GM21381 (cell line): ENCODE results near the gene USH1C.

Source experiments
- ATAC-seq: cut with Tn5 transposase; IDR thresholded peaks from one replicate; pipeline ENCODE4 v1.9.1; 2021; ENCODE audit warnings: mild to moderate bottlenecking, moderate library complexity; ENCODE audit not compliant: unreplicated experiment

USH1C gene

GRCh38 chr11:17477361-17477760 is 66.9 kb downstream of the USH1C start:
- no peak for ATAC-seq

GRCh38 chr11:17477084-17477333 is 67.2 kb downstream of the USH1C start:
- no peak for ATAC-seq

GRCh38 chr11:17476317-17477083 is 67.7 kb downstream of the USH1C start, which contains the start of gene ABCC8:
TSS of gene ABCC8 (minus strand) at chr11:17476845. CDS start at chr11:17476776, 69 bp downstream.
- ATAC-seq: no peak

GRCh38 chr11:17475666-17476316 is 68.4 kb downstream of the USH1C start:
- ATAC-seq: no peak

- ATAC-seq: no peak
Measured at GRCh38 chr11:17473071-17473744, 71.0 kb downstream of the USH1C start.

GRCh38 chr11:17472467-17472866 is 71.7 kb downstream of the USH1C start:
- no peak for ATAC-seq

GRCh38 chr11:17471501-17471900 is 72.7 kb downstream of the USH1C start:
- no peak for ATAC-seq

- ATAC-seq: no peak
Measured at GRCh38 chr11:17469998-17470397, 74.2 kb downstream of the USH1C start.

GRCh38 chr11:17468122-17468521 is 76.1 kb downstream of the USH1C start:
- ATAC-seq: no peak

- no peak for ATAC-seq
Measured at GRCh38 chr11:17463546-17464174, 80.6 kb downstream of the USH1C start.

- no peak for ATAC-seq
Measured at GRCh38 chr11:17462940-17463339, 81.3 kb downstream of the USH1C start.

GRCh38 chr11:17460406-17460805 is 83.8 kb downstream of the USH1C start:
- ATAC-seq: no peak

- no peak for ATAC-seq
Measured at GRCh38 chr11:17459236-17459896, 84.8 kb downstream of the USH1C start.

- no peak for ATAC-seq
Measured at GRCh38 chr11:17458268-17458667, 85.9 kb downstream of the USH1C start.

- no peak for ATAC-seq
Measured at GRCh38 chr11:17457396-17458173, 86.6 kb downstream of the USH1C start.

GRCh38 chr11:17452668-17453067 is 91.5 kb downstream of the USH1C start:
- ATAC-seq: no peak

- ATAC-seq: no peak
Measured at GRCh38 chr11:17449158-17449557, 95.1 kb downstream of the USH1C start.

GRCh38 chr11:17446482-17446881 is 97.7 kb downstream of the USH1C start:
- ATAC-seq: no peak

GRCh38 chr11:17445240-17445795 is 98.9 kb downstream of the USH1C start:
- ATAC-seq: no peak
